GM12865 (cell line): ENCODE data around the gene ZBTB42.
"Not testable (repeated sequence)": the region's sequence is repeated elsewhere in the genome, so short reads cannot be mapped to it uniquely, and the experiment has no call there.

Experiments
- DNase-seq: peaks from one replicate; pipeline ENCODE4 v3.0.0; 2010; ENCODE audit warnings: low read depth
- H3K4me3 ChIP-seq: 2 replicates; pipeline ENCODE4 v1.5.1; 2011; ENCODE audit warnings: mild to moderate bottlenecking, low read depth, low read length, control low read depth
- TF ChIP-seq, protein P1 (sequence below): IDR thresholded peaks from 2 replicates; pipeline ENCODE4 v1.5.1; 2011; ENCODE audit warnings: low read length, control low read depth, low read depth, inconsistent platforms; ENCODE audit not compliant: insufficient read depth; ENCODE audit errors: missing control alignments

ZBTB42 gene

GRCh38 chr14:104830781-104831180 is 29.9 kb downstream of the ZBTB42 start:
- TF ChIP-seq, protein P1, sequence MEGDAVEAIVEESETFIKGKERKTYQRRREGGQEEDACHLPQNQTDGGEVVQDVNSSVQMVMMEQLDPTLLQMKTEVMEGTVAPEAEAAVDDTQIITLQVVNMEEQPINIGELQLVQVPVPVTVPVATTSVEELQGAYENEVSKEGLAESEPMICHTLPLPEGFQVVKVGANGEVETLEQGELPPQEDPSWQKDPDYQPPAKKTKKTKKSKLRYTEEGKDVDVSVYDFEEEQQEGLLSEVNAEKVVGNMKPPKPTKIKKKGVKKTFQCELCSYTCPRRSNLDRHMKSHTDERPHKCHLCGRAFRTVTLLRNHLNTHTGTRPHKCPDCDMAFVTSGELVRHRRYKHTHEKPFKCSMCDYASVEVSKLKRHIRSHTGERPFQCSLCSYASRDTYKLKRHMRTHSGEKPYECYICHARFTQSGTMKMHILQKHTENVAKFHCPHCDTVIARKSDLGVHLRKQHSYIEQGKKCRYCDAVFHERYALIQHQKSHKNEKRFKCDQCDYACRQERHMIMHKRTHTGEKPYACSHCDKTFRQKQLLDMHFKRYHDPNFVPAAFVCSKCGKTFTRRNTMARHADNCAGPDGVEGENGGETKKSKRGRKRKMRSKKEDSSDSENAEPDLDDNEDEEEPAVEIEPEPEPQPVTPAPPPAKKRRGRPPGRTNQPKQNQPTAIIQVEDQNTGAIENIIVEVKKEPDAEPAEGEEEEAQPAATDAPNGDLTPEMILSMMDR, result no peak

DNA sequence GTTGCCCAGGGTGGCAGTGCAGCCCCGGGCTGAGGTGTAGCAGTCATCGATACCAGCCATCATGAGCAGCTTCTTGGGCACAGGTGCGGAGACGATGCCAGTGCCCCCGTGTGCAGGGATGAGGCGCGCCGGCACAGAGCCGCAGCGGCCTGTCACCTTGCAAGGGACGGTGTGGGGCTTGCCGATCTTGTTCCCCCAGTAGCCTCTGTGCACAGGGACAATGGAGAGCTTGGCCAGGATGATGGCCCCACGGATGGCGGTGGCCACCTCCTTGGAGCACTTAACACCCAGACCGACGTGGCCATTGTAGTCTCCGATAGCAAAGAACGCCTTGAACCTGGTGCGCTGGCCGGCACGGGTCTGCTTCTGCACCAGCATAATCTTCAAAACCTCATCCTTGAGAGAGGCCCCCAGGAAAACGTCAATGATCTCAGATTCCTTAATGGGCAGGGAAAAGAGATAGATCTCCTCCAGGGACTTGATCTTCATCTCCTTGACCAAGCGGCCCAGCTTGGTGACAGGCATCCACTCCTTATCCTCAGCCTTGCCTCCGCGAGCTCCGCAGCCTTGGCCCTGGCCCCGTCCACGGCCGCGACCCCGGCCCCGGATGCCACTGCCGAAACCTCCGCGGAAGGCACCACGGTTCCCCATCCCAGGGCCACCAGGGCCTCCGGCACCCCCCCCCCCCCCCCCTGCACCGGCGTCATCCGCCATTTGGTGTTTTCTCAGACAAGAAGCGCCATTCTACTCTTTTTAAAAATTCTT is 35.5 kb downstream of the ZBTB42 start:
- not testable (repeated sequence) for DNase-seq, H3K4me3 ChIP-seq

More at GRCh38 chr14:104830781-104831180, 29.9 kb downstream of the ZBTB42 start:
- no peak overlapping the region for H3K4me3 ChIP-seq
- no peak for DNase-seq

- TF ChIP-seq, protein P1, result no peak
- H3K4me3 ChIP-seq, result no peak overlapping the region
- DNase-seq, result no peak
Observed at GRCh38 chr14:104841730-104842129, 40.8 kb downstream of the ZBTB42 start.

- no peak overlapping the region for H3K4me3 ChIP-seq
- TF ChIP-seq, protein P1, result no peak
- DNase-seq, result no peak
Observed at GRCh38 chr14:104843006-104843405, 42.1 kb downstream of the ZBTB42 start.

- TF ChIP-seq, protein P1, result no peak
- DNase-seq, result no peak
- H3K4me3 ChIP-seq, result no peak overlapping the region
Observed at GRCh38 chr14:104843442-104844305, 42.8 kb downstream of the ZBTB42 start.

GRCh38 chr14:104844306-104845032 is 43.6 kb downstream of the ZBTB42 start:
- DNase-seq, result no peak
- TF ChIP-seq, protein P1, result no peak
- no peak overlapping the region for H3K4me3 ChIP-seq
